HepG2 (cell line): ENCODE measurements around the gene COG1. TPM values are rescaled to one million over a fixed set of nuclear protein-coding genes. Genes with fewer than 3 reads are reported as not detected.

Experiments
- AHR ChIP-seq: IDR thresholded peaks from 2 replicates; pipeline ENCODE4 v1.6.1; 2018; ENCODE audit warnings: missing genetic modification reagents, missing compliant biosample characterization
- ASH2L ChIP-seq: fragments of 300-600, 200-600 bp; sonication (generic); IDR thresholded peaks from 2 replicates; pipeline ENCODE4 v1.7.0; 2017; ENCODE audit warnings: low read depth, mild to moderate bottlenecking, moderate library complexity, mixed read lengths, low read length; ENCODE audit not compliant: insufficient read length
- BRF2 ChIP-seq: sonication (generic); formaldehyde crosslinking; IDR thresholded peaks from 2 replicates; pipeline ENCODE4 v1.8.1; 2022; ENCODE audit warnings: mild to moderate bottlenecking, missing genetic modification reagents
- CEBPG ChIP-seq: IDR thresholded peaks from 2 replicates; pipeline ENCODE4 v1.6.1; 2016
- EEA1 ChIP-seq: sonication (generic); formaldehyde crosslinking; IDR thresholded peaks from 2 replicates; pipeline ENCODE4 v1.5.1; 2020; ENCODE audit warnings: mild to moderate bottlenecking, missing genetic modification reagents, borderline replicate concordance
- GRHL1 ChIP-seq: sonication (generic); formaldehyde crosslinking; conservative IDR thresholded peaks from 2 replicates; pipeline ENCODE4 v1.8.0; 2022; ENCODE audit warnings: missing genetic modification reagents
- IRF1 ChIP-seq: sonication (generic); formaldehyde crosslinking; IDR thresholded peaks from 2 replicates; pipeline ENCODE4 v1.4.0; 2020; ENCODE audit warnings: low read depth, mild to moderate bottlenecking, missing genetic modification reagents
- KLF9 ChIP-seq: IDR thresholded peaks from 2 replicates; pipeline ENCODE4 v1.6.1; 2016; ENCODE audit warnings: low read depth
- MBD4 ChIP-seq: IDR thresholded peaks from 2 replicates; pipeline ENCODE4 v1.6.1; 2012; ENCODE audit warnings: low read length, inconsistent platforms, borderline replicate concordance
- NCOR1 ChIP-seq: fragments of 200-600 bp; sonication (generic); IDR thresholded peaks from 2 replicates; pipeline ENCODE4 v1.7.0; 2017; ENCODE audit warnings: antibody characterized with exemption, low read length, borderline replicate concordance
- NFYB ChIP-seq: sonication (generic); formaldehyde crosslinking; IDR thresholded peaks from 2 replicates; pipeline ENCODE4 v1.4.0; 2020; ENCODE audit warnings: missing genetic modification reagents
- NONO ChIP-seq, 2 experiments: fragments of 450-650 bp in 1 of 2; sonication (generic) in 1 of 2; formaldehyde crosslinking in 1 of 2; IDR thresholded peaks in 1 of 2; conservative IDR thresholded peaks in 1 of 2; 2 replicates each; pipeline versions ENCODE4 v1.6.1 to v1.8.0; 2017 to 2022; ENCODE audit warnings: mild to moderate bottlenecking in 1 of 2, missing genetic modification reagents in 1 of 2, moderate library complexity in 1 of 2
- NR2F2 ChIP-seq: IDR thresholded peaks from 2 replicates; pipeline ENCODE4 v1.6.1; 2012; ENCODE audit warnings: low read depth, inconsistent platforms, borderline replicate concordance
- PAX8 ChIP-seq: sonication (generic); formaldehyde crosslinking; IDR thresholded peaks from 2 replicates; pipeline ENCODE4 v1.8.0; 2022; ENCODE audit warnings: mild to moderate bottlenecking, missing genetic modification reagents, borderline replicate concordance
- SOX6 ChIP-seq, 2 experiments: fragments of 450-650 bp in 1 of 2; sonication (generic) in 1 of 2; formaldehyde crosslinking in 1 of 2; IDR thresholded peaks; 2 replicates each; pipeline versions ENCODE4 v1.4.0 to v1.6.1; 2017 to 2020; ENCODE audit warnings: antibody characterized with exemption in 1 of 2, mild to moderate bottlenecking in 1 of 2, missing genetic modification reagents in 1 of 2
- SSRP1 ChIP-seq: IDR thresholded peaks from 2 replicates; pipeline ENCODE4 v1.6.1; 2016; ENCODE audit warnings: control low read depth
- STAG1 ChIP-seq: sonication (generic); formaldehyde crosslinking; IDR thresholded peaks from 2 replicates; pipeline ENCODE4 v1.4.0; 2020; ENCODE audit warnings: missing genetic modification reagents
- TFE3 ChIP-seq: IDR thresholded peaks from 2 replicates; pipeline ENCODE4 v1.6.1; 2016
- ZFP90 ChIP-seq: sonication (generic); formaldehyde crosslinking; IDR thresholded peaks from 2 replicates; pipeline ENCODE4 v1.8.0; 2022; ENCODE audit warnings: missing genetic modification reagents, mild to moderate bottlenecking, inconsistent platforms, borderline replicate concordance
- ZFYVE20 ChIP-seq: sonication (generic); formaldehyde crosslinking; IDR thresholded peaks from 2 replicates; pipeline ENCODE4 v1.8.0; 2023; ENCODE audit warnings: low read depth, mild to moderate bottlenecking, moderate library complexity, missing genetic modification reagents, borderline replicate concordance
- ZNF335 ChIP-seq: sonication (generic); formaldehyde crosslinking; IDR thresholded peaks from 2 replicates; pipeline ENCODE4 v1.4.0; 2020; ENCODE audit warnings: missing genetic modification reagents
- ZNF510 ChIP-seq: sonication (generic); formaldehyde crosslinking; IDR thresholded peaks from 2 replicates; pipeline ENCODE4 v1.4.0; 2020; ENCODE audit warnings: low read depth, mild to moderate bottlenecking, missing genetic modification reagents
- ZNF543 ChIP-seq: sonication (generic); formaldehyde crosslinking; IDR thresholded peaks from 2 replicates; pipeline ENCODE4 v1.4.0; 2020; ENCODE audit warnings: mild to moderate bottlenecking, missing genetic modification reagents
- ZNF557 ChIP-seq: sonication (generic); formaldehyde crosslinking; IDR thresholded peaks from 2 replicates; pipeline ENCODE4 v1.4.0; 2020; ENCODE audit warnings: missing genetic modification reagents
- polyA plus RNA-seq, 8 experiments: library from polyadenylated mRNA; depleted of rRNA in 3 of 8; stranded (reverse) in 7 of 8; unstranded in 1 of 8; fragments of >200 nt; fragmentation: Illumina TruSeq in 4 of 8; extraction: Trizol in 4 of 8; gene quantifications; 2 replicates each; pipeline versions ENCODE4 v1.2.1 to v1.2.3, GENCODE V29; 2011 to 2016; ENCODE audit warnings: low read depth in 4 of 8, missing spikeins in 1 of 8, mixed read lengths in 1 of 8; ENCODE audit not compliant: insufficient read depth in 1 of 8
- total RNA-seq, 5 experiments: library from RNA; depleted of rRNA; stranded (reverse); fragments of >200 nt; fragmentation: Illumina TruSeq; extraction: Trizol; gene quantifications; 2 replicates each; pipeline ENCODE4 v1.2.3, GENCODE V29; 2016; ENCODE audit warnings: low read depth in 1 of 5

Gene COG1
- total and polyA plus RNA-seq, 2 of the 13 experiments (the other 11 are each of a cell fraction or from before 2014, with no cell fraction given) = 36.6 to 39.7 TPM

- TF ChIP-seq MBD4 = no peak; the same call in 1 of the 2 replicates
- no peak for TF ChIP-seq ASH2L
- no peak for TF ChIP-seq TFE3 (CRISPR knock-in tag)
- TF ChIP-seq NONO (IDR thresholded peaks at IDR 0.05) = no peak
- no peak for TF ChIP-seq NONO (CRISPR knock-in tag; conservative IDR thresholded peaks at IDR 0.05)
- TF ChIP-seq BRF2 = no peak
- TF ChIP-seq ZFP90 (CRISPR knock-in tag) = no peak
- no peak for TF ChIP-seq GRHL1
- TF ChIP-seq ZNF557 = no peak
- TF ChIP-seq ZNF335 (CRISPR knock-in tag) = no peak
- no peak for TF ChIP-seq PAX8 (CRISPR knock-in tag)
- no peak for TF ChIP-seq SOX6 (IDR thresholded peaks at IDR 0.05)
- peak; percentile 88 for TF ChIP-seq SOX6 (CRISPR knock-in tag; IDR thresholded peaks at IDR 0.05)
- TF ChIP-seq ZNF543 (CRISPR knock-in tag) = no peak
- no peak; the same call in 1 of the 2 replicates for TF ChIP-seq NCOR1
- no peak for TF ChIP-seq SSRP1 (CRISPR knock-in tag)
- TF ChIP-seq AHR = no peak
- TF ChIP-seq CEBPG = no peak
- no peak for TF ChIP-seq ZNF510 (CRISPR knock-in tag)
- TF ChIP-seq EEA1 (CRISPR knock-in tag) = no peak
- no peak for TF ChIP-seq KLF9 (CRISPR knock-in tag)
- TF ChIP-seq ZFYVE20 = no peak
- no peak for TF ChIP-seq NFYB (CRISPR knock-in tag)
- TF ChIP-seq IRF1 (CRISPR knock-in tag) = no peak
- TF ChIP-seq STAG1 = no peak
- no peak for TF ChIP-seq NR2F2
Measured at GRCh38 chr17:73151916-73152632, 40.8 kb upstream of the COG1 start (continued).
